T-helper 17 cell (primary cell): ENCODE data around the gene LIMS2. TPM values are rescaled to one million over a fixed set of nuclear protein-coding genes. Genes with fewer than 3 reads are reported as not detected.

Source experiments
- ATAC-seq: fragments of 150-1000 bp; cut with Tn5 transposase; 2 replicates; pipeline ENCODE4 v1.10.0; 2021; ENCODE audit warnings: mild to moderate bottlenecking, moderate library complexity
- DNase-seq, 3 donors: peaks; one replicate each; pipeline versions ENCODE4 v3.0.0 to v3.0.0-alpha.2; 2020 to 2021
- H3K9me3 ChIP-seq: one replicate; pipeline ENCODE4 v1.7.0; 2013; ENCODE audit warnings: low read length, mild to moderate bottlenecking; ENCODE audit not compliant: control insufficient read depth, poor library complexity, severe bottlenecking
- H3K27ac Mint-ChIP-seq: one replicate; pipeline ENCODE4 v1.8.0; 2022; ENCODE audit warnings: mild to moderate bottlenecking, moderate library complexity, mixed read lengths
- H3K27me3 Mint-ChIP-seq: one replicate; pipeline ENCODE4 v1.8.0; 2022; ENCODE audit warnings: mixed read lengths
- H3K36me3 Mint-ChIP-seq: one replicate; pipeline ENCODE4 v1.8.0; 2022; ENCODE audit warnings: low read depth, mixed read lengths
- H3K4me1 Mint-ChIP-seq: one replicate; pipeline ENCODE4 v1.8.0; 2022; ENCODE audit warnings: mild to moderate bottlenecking, mixed read lengths
- H3K4me3 Mint-ChIP-seq: one replicate; pipeline ENCODE4 v1.8.0; 2022; ENCODE audit warnings: mild to moderate bottlenecking, moderate library complexity, mixed read lengths
- total RNA-seq, 4 donors: library from RNA in 2 of 4; stranded (reverse) in 2 of 4; gene quantifications; one replicate each; pipeline ENCODE4 v1.2.3 and lab custom pipeline; 2022 to 2026

The LIMS2 gene
- total RNA-seq, 2 donors from 2014 or later = 2.9 to 7.7 TPM

DNA sequence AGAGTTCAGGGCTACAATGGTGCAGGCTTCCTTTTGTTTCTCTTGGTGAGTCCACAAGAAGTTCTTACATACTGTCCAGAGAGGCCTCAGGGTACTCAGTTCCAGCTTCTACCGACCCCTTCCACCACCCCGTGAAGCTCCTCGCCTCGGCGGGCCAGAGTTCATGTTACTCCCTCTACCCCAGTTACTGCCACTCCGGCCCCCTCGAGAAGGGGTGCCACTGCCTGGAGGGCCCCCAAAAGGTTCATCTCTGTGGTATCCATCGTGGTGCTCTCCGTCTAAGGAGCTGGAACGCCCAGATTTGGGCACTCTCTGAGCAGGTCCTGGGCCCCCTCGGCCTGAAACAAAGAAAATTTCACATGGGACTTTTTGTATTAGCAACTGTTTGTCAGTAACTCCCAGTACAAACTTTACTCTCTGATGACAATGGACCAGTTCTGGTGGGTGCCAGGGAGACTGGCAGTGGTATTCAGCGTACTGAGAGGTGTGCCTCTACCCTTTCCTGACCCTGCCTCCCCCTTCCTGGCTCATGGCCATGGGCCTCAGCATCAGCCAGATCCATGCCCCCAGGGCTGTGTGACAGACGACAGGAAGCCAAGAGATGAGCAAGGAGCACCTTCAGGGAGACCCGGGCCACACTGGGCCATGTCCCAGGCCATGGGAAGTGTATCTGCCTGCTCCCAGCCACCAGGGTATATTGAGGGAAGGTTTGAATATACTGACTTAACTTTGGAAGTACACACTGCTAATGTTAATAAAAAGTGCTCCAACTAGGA, 31.1 kb upstream of the LIMS2 start:
- H3K9me3 ChIP-seq = no peaks in the 10 kb centered on the region
- no peak for DNase-seq
- Mint-ChIP-seq H3K27ac (peak overlapping the region; percentile 75), H3K36me3 (peaks cover 3% of the 10 kb centered on the region), H3K4me3 (no peak overlapping the region), H3K27me3 (no peaks in the 10 kb centered on the region), H3K4me1 (peaks cover 24% of the 10 kb centered on the region)
- ATAC-seq = no peak

DNA sequence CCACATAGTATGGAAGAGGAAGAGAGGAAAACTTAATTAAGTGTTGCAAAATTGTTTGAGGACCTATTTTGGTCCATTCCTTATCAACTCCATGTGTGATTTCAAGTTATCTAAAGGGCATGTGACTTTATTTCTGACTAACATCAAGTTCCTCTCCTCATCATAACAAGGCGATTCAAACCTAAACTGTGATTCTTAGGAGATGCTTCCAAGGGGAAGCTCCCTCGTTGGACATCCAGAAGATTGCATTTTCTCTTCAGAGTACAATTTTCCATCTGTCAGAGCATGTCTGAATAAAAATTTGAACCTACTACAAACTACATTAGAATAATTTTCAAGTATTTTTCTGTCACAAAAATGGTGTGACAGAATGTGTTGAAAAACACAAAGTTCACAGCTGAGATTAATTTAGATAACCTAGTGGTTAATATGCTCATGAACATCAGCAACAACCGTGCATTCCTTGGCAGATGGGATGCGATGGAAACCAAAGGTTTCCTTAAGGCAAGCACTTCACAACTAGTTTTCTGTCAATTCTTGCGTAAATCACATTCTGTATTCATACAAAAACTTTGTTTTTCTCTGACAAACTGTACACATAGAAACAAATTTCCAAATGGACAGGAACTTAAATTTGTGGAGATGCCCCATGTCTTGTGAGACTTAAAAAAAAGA, 30.2 kb upstream of the LIMS2 start:
- DNase-seq (no peak), ATAC-seq (no peak)
- H3K4me1 Mint-ChIP-seq = peaks cover 25% of the 10 kb centered on the region
- H3K4me3 Mint-ChIP-seq = peak overlapping the region; percentile 36
- H3K27me3 Mint-ChIP-seq = no peaks in the 10 kb centered on the region
- no peaks in the 10 kb centered on the region for H3K36me3 Mint-ChIP-seq
- no peaks in the 10 kb centered on the region for H3K9me3 ChIP-seq
- peak overlapping the region; percentile 86 for H3K27ac Mint-ChIP-seq

DNA sequence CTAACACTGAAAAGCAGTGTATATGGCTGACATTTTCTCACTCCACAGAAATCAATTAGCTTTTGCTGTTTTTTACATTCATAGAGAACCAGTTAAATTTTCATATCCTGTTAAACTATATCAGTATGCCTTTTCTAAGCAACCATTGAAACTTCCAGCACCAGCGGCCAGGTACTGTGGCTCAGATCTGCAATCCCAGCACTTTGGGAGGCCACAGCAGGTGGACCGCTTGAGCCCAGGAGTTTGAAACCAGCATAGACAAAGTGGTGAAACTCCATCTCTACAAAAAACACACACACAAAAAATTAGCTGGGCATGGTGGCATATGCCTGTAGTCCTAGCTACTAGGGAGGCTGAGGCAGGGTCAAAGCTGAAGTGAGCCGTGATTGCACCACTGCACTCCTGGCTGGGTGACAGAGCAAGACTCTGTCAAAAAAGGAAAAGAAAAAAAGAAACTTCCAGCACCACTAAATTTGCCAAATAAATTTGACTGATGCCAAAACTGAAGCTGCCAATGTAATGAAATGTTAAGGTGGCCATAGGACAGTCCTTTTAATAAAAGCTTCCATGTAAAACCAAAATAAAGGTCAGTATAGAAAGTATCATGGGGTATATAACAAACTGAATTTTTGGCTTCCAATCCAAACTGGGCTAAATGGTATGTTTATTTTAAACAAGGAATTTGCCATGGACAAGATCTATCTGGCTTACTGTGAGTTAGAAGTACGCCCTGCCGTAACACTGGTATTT, 29.5 kb upstream of the LIMS2 start:
- no peaks in the 10 kb centered on the region for H3K9me3 ChIP-seq
- Mint-ChIP-seq H3K4me1 (peaks cover 30% of the 10 kb centered on the region), H3K27me3 (no peaks in the 10 kb centered on the region), H3K4me3 (peak overlapping the region; percentile 36), H3K36me3 (no peaks in the 10 kb centered on the region), H3K27ac (peak overlapping the region; percentile 86)
- DNase-seq (no peak), ATAC-seq (no peak)

DNA sequence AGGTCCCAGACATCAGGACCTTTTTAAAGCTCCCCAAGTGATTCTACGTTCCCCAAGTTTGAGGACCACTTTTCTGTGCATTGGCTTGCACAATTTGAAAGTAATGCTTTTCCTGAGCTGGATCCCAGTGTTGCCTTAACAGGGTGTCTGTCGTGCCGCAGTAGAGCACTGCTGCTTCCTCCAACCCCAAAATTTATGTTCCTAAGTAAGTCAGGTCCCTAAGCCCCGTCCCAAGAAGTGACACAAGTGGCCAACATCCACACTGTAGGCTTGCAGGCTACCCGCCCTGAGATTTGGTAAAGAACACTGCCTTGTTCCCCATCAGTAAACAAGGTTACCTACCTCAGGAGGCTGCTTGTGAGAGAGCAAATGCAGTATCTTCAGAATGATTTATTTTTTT, 28.0 kb upstream of the LIMS2 start:
- no peaks in the 10 kb centered on the region for H3K9me3 ChIP-seq
- Mint-ChIP-seq H3K36me3 (peaks cover 7% of the 10 kb centered on the region), H3K27ac (peak overlapping the region; percentile 93), H3K4me1 (peaks cover 30% of the 10 kb centered on the region), H3K4me3 (no peak overlapping the region), H3K27me3 (no peaks in the 10 kb centered on the region)
- DNase-seq (no peak), ATAC-seq (no peak)

DNA sequence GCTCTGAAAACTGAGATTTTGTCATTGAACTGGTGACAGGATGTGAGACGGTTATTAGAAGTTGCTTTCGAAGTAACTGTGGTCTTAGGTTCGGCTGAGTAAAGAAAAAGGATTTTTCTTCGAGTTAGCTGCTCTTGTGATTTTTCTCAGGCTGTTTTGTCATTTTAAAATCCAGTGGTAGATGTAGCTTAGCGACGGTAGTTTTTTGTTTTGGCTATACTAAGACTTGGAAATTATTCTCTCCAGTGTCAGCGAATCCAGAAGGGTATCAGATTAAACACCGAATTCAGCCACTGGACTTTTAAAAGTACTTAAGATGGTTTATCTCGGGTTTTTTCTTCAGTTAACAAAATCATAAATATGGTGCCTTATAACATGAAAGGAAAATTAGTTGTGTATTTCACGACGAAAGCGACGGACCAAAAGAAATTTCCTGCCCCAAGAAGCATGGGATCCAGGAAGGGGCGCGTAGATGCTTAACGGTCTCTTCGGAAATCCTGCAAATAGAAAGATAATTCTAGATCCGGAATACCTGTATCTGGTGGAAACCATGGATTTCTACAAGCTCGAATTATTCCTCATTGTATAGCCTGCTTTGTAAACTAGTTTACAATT, 27.2 kb upstream of the LIMS2 start:
- ATAC-seq (no peak), DNase-seq (no peak)
- H3K36me3 Mint-ChIP-seq = peaks cover 8% of the 10 kb centered on the region
- no peaks in the 10 kb centered on the region for H3K9me3 ChIP-seq
- peaks cover 28% of the 10 kb centered on the region for H3K4me1 Mint-ChIP-seq
- peak overlapping the region; percentile 93 for H3K27ac Mint-ChIP-seq
- H3K4me3 Mint-ChIP-seq = peak overlapping the region; percentile 92
- H3K27me3 Mint-ChIP-seq = no peaks in the 10 kb centered on the region

DNA sequence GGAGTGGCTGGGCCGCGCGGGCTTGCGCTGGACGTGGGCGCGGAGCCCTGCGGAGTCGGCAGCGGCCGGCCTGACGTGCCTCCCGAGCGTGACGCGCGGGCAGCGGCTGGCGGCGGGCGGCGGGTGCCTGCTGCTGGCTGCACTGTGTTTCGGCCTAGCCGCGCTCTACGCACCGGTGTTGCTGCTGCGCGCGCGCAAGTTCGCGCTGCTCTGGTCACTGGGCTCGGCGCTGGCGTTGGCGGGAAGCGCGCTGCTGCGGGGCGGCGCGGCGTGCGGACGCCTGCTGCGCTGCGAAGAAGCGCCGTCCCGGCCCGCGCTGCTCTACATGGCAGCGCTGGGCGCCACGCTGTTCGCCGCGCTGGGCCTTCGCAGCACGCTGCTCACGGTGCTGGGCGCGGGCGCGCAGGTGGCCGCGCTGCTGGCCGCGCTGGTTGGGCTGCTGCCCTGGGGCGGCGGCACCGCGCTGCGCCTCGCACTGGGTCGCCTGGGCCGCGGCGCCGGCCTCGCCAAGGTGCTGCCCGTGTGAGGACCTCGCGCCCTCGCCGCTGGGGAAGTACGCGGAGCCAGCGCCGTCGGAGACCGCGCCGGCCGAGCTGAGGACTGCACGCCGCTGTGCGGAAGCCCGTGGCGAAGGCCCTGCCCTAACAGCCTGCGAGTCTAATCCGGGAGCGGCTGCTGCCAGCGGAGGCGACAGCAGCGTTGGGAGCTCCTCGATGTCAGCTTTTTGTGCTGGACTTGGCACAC, 26.5 kb upstream of the LIMS2 start:
- peak; percentile 83 for ATAC-seq
- H3K27me3 Mint-ChIP-seq = peaks cover 5% of the 10 kb centered on the region

DNA sequence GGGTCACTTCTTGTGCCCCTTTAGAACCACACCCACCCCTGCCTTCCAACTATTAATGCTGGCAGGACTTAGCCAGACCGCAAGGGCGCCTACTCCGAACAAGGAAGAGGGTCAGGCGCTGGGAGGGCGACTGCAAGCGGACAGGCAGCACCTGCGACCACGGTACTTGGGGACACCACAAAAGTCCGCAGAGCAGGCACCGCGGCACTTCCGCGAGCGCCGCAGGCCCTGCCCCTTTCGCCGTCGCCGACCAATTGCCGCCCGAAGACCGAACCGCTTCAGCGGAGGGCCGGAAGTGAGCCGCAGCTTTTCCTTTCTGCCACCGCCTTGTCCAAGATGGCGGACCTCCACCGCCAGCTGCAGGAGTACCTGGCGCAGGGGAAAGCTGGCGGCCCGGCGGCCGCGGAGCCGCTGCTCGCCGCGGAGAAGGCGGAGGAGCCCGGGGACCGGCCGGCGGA, 25.9 kb upstream of the LIMS2 start, which contains the start of gene SFT2D3:
TSS of gene SFT2D3 (plus strand) at position 305 of the 458 bp plus-strand sequence. CDS start at position 337, 32 bp downstream.
- Mint-ChIP-seq H3K27ac (peak within 1 kb of the TSS; percentile 93), H3K27me3 (peaks cover 10% of the 10 kb centered on the region), H3K4me3 (peak within 1 kb of the TSS; percentile 93), H3K36me3 (peaks cover 8% of the 10 kb centered on the region), H3K4me1 (peaks cover 25% of the 10 kb centered on the region)
- ATAC-seq (peak; percentile 79), DNase-seq (peak; percentile 77 to 80 (median 79))
- H3K9me3 ChIP-seq = no peaks in the 10 kb centered on the region

More for the DNA sequence above, 26.5 kb upstream of the LIMS2 start:
- peak overlapping the region; percentile 93 for H3K27ac Mint-ChIP-seq
- H3K36me3 Mint-ChIP-seq = peaks cover 8% of the 10 kb centered on the region
- H3K4me3 Mint-ChIP-seq = peak overlapping the region; percentile 93
- peak; percentile 71 to 72 (median 72) for DNase-seq
- no peaks in the 10 kb centered on the region for H3K9me3 ChIP-seq
- peaks cover 28% of the 10 kb centered on the region for H3K4me1 Mint-ChIP-seq

DNA sequence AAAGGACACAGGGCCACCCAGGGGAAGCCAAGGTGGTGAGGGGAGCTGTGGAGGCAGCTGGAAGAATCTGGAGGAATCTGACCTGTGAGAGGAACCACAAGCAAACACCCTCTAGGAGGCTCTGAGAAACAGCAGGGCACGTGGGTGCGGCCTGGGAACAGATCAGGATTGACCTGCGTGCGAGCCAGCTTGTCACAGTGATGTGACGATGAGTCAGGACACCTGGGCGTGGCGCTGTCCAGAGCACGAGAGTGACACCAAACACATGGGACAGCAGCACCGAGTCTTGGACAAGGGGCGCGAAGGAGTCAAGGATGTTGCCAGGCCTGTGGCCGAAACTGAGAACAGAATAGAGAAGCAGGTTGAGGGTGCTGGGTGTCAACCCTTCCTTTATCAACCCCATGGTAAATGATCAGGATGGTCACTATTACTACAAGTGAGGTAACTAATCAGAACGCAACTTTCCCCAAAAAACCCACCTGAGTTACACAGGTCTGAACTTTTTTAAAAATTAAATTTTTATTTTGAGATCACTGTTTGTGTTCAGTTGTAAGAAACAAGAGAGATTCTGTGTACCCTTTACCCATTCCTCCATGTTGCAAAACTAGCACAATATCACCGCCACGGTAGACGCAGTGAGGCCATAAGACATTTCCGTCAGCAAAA, 25.3 kb upstream of the LIMS2 start:
- H3K27ac Mint-ChIP-seq = peak overlapping the region; percentile 91
- H3K9me3 ChIP-seq = no peaks in the 10 kb centered on the region
- peaks cover 8% of the 10 kb centered on the region for H3K36me3 Mint-ChIP-seq
- DNase-seq (no peak), ATAC-seq (no peak)
- peaks cover 23% of the 10 kb centered on the region for H3K4me1 Mint-ChIP-seq
- H3K27me3 Mint-ChIP-seq = peaks cover 10% of the 10 kb centered on the region
- peak overlapping the region; percentile 93 for H3K4me3 Mint-ChIP-seq

DNA sequence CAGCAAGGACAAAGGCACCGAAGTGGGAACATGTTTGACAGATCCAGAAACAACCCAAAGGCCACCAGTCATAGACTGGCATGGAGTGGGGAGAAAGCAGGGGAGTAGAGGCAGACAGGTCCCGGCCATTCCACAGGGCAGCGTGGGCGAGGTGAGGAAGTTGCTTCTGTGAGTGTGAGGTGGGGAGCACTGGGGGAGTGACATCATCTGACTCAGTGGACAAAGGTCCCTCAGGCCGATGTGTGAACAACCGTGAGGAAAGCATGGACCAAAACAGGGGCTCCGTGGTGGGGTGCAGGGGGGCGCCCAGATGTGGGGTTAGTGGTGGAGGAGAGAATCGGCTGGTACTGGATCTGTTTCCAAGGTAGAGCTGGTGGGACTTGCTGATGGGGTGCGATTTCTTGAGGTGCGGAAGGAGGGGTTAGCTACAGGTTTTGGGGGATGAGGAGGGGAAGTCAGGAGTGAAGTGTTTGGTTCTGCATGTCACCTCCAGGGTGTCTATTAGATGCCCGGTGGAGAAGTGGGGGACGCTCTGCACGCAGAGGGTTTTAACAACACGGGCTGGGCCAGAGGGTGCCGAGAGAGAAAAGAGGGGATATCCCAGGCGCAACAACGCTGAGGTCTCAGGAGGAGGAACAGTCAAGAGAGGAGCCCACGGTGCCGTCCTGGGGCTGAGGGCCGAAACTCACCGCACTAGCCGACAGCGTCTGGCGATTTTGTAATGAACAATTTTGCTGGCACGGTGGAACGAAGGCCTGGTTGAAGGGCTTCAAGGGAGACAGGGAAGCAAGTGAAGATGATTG, 23.4 kb upstream of the LIMS2 start:
- no peak for ATAC-seq
- Mint-ChIP-seq H3K4me3 (peak overlapping the region; percentile 57), H3K27ac (no peak overlapping the region)

DNA sequence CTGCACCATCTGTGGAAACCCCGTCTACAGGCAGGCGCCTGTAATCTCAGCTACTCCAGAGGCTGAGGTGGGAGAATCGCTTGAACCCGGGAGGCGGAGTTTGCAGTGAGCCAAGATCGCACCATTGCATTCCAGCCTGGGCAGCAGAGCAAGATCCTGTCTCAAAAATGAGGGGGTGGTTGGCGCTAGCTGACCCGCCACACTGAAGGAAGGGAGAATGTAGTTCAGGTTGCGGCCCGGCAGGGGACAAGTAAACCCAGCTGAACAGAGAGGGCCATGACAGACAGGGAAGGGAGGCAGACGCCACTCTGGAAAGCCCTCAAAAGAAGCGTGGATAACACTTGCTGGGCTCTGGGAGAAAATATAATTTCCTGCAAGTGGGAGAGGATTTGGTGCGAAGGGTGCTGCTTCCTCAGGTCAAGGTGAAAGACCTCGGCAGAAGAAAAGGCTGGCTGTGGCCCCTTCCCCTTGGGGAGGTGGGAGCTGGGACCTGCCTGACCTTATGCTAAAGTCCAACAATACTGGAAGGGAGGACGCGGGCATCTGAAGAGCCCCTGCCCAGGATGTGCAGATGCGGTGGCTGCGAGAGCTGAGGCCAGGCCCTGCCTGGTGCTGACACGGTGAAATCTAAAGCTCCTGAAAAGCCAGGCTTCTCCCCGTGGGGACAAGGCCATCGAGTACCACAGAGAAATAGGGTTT, 22.3 kb upstream of the LIMS2 start:
- Mint-ChIP-seq H3K27ac (no peak overlapping the region), H3K27me3 (peaks cover 10% of the 10 kb centered on the region), H3K4me3 (no peak overlapping the region), H3K36me3 (peaks cover 8% of the 10 kb centered on the region), H3K4me1 (peaks cover 14% of the 10 kb centered on the region)
- DNase-seq = no peak
- H3K9me3 ChIP-seq = no peaks in the 10 kb centered on the region
- ATAC-seq = no peak

More for the DNA sequence above, 23.4 kb upstream of the LIMS2 start:
- peaks cover 16% of the 10 kb centered on the region for H3K4me1 Mint-ChIP-seq
- no peaks in the 10 kb centered on the region for H3K9me3 ChIP-seq
- H3K27me3 Mint-ChIP-seq = peaks cover 10% of the 10 kb centered on the region
- no peak for DNase-seq
- peaks cover 8% of the 10 kb centered on the region for H3K36me3 Mint-ChIP-seq
